ENCODE measurements around the gene TARS2.

GRCh38 chr1:150536836-150537731, 49.9 kb downstream of the TARS2 start:
- TF ChIP-seq CTCF (IDR thresholded peaks at IDR 0.05 in 8 of 11, conservative IDR thresholded peaks at IDR 0.05 in 3 of 11) (no peak), POLR2A (IDR thresholded peaks at IDR 0.05) (no peak)

Data from spleen (tissue), 7 donors.